ENCODE measurements around the gene MTA1. TPM values are rescaled to one million over a fixed set of nuclear protein-coding genes. Genes with fewer than 3 reads are reported as not detected.

Gene MTA1
- total RNA-seq, 1 donor from 2014 or later, result 64.1 TPM

- TF ChIP-seq CTCF (conservative IDR thresholded peaks at IDR 0.05; ENCODE audit: low read depth, low read length), result no peak
- DNase-seq (ENCODE audit: low read depth), result no peak
- H3K4me3 ChIP-seq (ENCODE audit: low read depth, low read length), result no peak overlapping the region
These were observed 83.0 kb downstream of the MTA1 start for GRCh38 chr14:105502446-105503295.

GRCh38 chr14:105503296-105503640 lies 83.6 kb downstream of the MTA1 start:
- no peak for DNase-seq (ENCODE audit: low read depth)
- TF ChIP-seq CTCF (conservative IDR thresholded peaks at IDR 0.05; ENCODE audit: low read depth, low read length), result no peak
- no peak overlapping the region for H3K4me3 ChIP-seq (ENCODE audit: low read depth, low read length)

GRCh38 chr14:105503935-105504692 lies 84.5 kb downstream of the MTA1 start:
- TF ChIP-seq CTCF (conservative IDR thresholded peaks at IDR 0.05; ENCODE audit: low read depth, low read length), result no peak
- H3K4me3 ChIP-seq (ENCODE audit: low read depth, low read length), result no peak overlapping the region
- DNase-seq (ENCODE audit: low read depth), result no peak

GRCh38 chr14:105505101-105505500 lies 85.5 kb downstream of the MTA1 start:
- DNase-seq (ENCODE audit: low read depth), result no peak
- TF ChIP-seq CTCF (conservative IDR thresholded peaks at IDR 0.05; ENCODE audit: low read depth, low read length), result no peak
- H3K4me3 ChIP-seq (ENCODE audit: low read depth, low read length), result no peak overlapping the region

GRCh38 chr14:105507247-105507646 lies 87.6 kb downstream of the MTA1 start:
- TF ChIP-seq CTCF (conservative IDR thresholded peaks at IDR 0.05; ENCODE audit: low read depth, low read length), result no peak
- no peak overlapping the region for H3K4me3 ChIP-seq (ENCODE audit: low read depth, low read length)
- no peak for DNase-seq (ENCODE audit: low read depth)

- DNase-seq (ENCODE audit: low read depth), result no peak
- no peak for TF ChIP-seq CTCF (conservative IDR thresholded peaks at IDR 0.05; ENCODE audit: low read depth, low read length)
These were observed 88.4 kb downstream of the MTA1 start for GRCh38 chr14:105508069-105508468.

More at GRCh38 chr14:105508069-105508468, 88.4 kb downstream of the MTA1 start:
- H3K4me3 ChIP-seq (ENCODE audit: low read depth, low read length), result no peak overlapping the region
